ENCODE measurements around the gene ASIC3. TPM values are rescaled to one million over a fixed set of nuclear protein-coding genes. Genes with fewer than 3 reads are reported as not detected.

Gene ASIC3
- total RNA-seq, 6 experiments from 2014 or later = 0.53 to 1.2 (median 1.2) TPM

GRCh38 chr7:151095828-151096475 lies 47.6 kb downstream of the ASIC3 start:
- Histone ChIP-seq H3K27ac (no peak overlapping the region), H3K4me1 (peaks cover 0 to 6% (median 0%) of the 10 kb centered on the region in 4 donors), H3K9me3 (no peaks in the 10 kb centered on the region), H3K27me3 (no peaks in the 10 kb centered on the region), H3K4me3 (no peak overlapping the region), H3K36me3 (no peaks in the 10 kb centered on the region)
- DNase-seq = no peak
- WGBS (ENCODE audit: insufficient coverage, low coverage, low lambda C conversion rate, missing lambda C conversion rate) = 76% methylated on average over 5 of the region's 17 CpGs
- TF ChIP-seq POLR2A (IDR thresholded peaks at IDR 0.05) = no peak
- ATAC-seq = no peak
- intact Hi-C loops (cut with DNase I) = no loop called here

DNA sequence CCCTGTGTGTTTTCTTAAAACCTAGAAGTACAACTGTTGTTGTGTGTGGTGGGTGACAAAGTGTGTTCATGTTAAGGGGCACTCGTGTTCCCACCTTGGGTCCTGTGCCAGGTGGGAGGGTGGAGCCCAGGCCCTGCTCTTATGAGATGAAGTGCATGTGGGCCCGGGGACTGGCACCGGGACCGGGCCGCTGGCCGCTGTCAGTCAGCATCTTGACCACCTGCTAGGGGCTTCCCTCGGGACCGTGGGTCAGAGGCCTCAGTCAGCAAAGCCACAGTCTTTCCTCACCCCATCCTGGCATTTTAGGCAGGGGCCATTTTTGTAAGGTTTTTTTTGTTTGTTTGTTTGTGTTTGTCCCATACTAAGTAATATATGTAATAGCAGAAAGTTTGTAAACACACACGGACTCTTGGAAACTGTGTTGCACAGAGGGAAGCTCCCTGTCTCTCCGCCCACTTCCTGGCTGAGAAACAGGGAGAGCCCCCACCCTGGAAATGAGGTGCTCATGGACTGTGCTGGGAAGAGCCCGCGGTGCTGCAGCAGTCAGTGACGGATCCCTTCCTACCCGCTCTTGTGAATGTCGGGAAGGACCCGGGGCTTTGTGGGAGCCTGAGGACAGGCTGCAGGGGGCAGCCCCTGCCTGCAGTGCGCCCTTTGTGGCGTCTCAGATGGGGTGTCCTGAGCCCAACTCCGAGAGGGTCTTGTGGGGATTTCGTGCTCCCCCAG lies 51.3 kb downstream of the ASIC3 start:
- WGBS (ENCODE audit: insufficient coverage, low coverage, low lambda C conversion rate, missing lambda C conversion rate) = 40% methylated on average over 1 of the region's 20 CpGs
- H3K27ac ChIP-seq = no peak overlapping the region
- H3K9me3 ChIP-seq = no peaks in the 10 kb centered on the region
- no peaks in the 10 kb centered on the region for H3K36me3 ChIP-seq
- no peaks in the 10 kb centered on the region for H3K4me1 ChIP-seq
- DNase-seq = no peak
- H3K27me3 ChIP-seq = no peaks in the 10 kb centered on the region
- TF ChIP-seq, protein P1, sequence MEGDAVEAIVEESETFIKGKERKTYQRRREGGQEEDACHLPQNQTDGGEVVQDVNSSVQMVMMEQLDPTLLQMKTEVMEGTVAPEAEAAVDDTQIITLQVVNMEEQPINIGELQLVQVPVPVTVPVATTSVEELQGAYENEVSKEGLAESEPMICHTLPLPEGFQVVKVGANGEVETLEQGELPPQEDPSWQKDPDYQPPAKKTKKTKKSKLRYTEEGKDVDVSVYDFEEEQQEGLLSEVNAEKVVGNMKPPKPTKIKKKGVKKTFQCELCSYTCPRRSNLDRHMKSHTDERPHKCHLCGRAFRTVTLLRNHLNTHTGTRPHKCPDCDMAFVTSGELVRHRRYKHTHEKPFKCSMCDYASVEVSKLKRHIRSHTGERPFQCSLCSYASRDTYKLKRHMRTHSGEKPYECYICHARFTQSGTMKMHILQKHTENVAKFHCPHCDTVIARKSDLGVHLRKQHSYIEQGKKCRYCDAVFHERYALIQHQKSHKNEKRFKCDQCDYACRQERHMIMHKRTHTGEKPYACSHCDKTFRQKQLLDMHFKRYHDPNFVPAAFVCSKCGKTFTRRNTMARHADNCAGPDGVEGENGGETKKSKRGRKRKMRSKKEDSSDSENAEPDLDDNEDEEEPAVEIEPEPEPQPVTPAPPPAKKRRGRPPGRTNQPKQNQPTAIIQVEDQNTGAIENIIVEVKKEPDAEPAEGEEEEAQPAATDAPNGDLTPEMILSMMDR (IDR thresholded peaks at IDR 0.05) = no peak
- TF ChIP-seq POLR2A (IDR thresholded peaks at IDR 0.05) = no peak
- intact Hi-C loops (cut with DNase I) = no loop called here
- ATAC-seq = peak; percentile 8 to 49 (median 21)
- no peak overlapping the region for H3K4me3 ChIP-seq

DNA sequence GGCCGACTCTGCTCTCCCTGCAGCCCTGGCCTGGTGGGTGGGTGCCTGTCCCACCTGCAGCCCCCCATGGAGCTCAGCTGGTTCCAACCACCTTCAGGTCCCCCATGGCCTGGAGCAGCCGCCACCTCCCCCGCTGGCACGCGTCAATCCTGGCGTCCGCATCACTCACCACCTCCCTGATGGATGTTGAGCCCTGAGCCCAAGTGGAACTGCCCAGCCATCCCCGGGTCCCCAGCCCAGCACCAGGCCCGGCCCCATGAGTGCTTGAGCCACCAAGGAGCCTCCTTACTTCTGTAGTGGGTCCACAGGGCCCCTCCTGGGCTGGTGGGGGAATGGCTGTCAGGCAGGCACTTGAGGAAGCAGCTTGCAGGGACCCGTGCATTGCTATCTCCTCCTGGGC lies 52.6 kb downstream of the ASIC3 start:
- Histone ChIP-seq H3K4me1 (no peaks in the 10 kb centered on the region), H3K4me3 (no peak overlapping the region), H3K36me3 (no peaks in the 10 kb centered on the region), H3K9me3 (no peaks in the 10 kb centered on the region), H3K27me3 (no peaks in the 10 kb centered on the region), H3K27ac (no peak overlapping the region)
- WGBS (ENCODE audit: insufficient coverage, low coverage, low lambda C conversion rate, missing lambda C conversion rate) = no CpG with 5 or more reads among the region's 10 CpGs
- peak in 1 of 4 donors; percentile 17 for ATAC-seq
- DNase-seq = no peak
- intact Hi-C loops (cut with DNase I) = no loop called here
- TF ChIP-seq, protein P1 (IDR thresholded peaks at IDR 0.05) = no peak
- no peak for TF ChIP-seq POLR2A (IDR thresholded peaks at IDR 0.05)

DNA sequence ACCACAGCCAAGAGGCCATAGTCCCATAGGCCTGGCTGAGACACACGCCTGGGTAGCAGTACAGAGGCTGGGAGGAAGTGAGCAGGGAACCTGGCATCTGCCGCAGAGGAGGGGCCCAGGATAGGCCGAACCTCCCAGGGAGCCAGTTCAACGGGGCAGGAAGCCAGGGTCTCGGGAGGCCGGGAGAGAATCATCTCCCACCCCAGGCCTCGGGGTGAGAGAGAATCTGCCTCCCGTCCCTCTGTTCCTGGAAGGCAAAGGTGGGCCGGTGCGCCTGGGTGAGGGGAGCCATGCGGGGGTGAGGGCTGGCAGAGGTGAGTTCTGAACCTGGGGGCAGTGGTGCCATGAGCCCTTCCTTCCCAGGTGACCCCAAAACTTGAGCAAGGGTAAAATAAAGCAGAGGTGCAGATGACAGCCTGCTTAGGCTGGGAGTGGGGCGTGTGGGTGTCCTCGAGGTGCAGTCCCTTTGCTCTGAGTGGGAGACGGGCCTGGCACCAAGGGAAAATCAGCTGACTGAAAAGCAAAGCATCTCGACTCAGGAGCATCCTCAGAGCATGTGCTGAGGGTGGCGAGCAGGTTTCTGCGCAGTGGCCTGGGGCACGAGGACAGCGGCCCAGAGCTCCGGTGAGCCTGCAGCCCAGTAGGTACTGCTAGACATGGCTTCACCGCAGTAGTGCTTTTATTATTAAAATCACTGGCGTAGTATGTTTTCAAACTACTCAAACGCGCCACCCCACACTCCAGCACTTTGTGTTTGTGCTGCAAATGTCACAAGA lies 53.5 kb downstream of the ASIC3 start:
- intact Hi-C loops (cut with DNase I) = no loop called here
- no peaks in the 10 kb centered on the region for H3K36me3 ChIP-seq
- no peak overlapping the region for H3K4me3 ChIP-seq
- peak in 2 of 4 donors; percentile 12 to 27 for ATAC-seq
- 76% methylated on average over 11 of the region's 24 CpGs for WGBS (ENCODE audit: insufficient coverage, low coverage, low lambda C conversion rate, missing lambda C conversion rate)
- no peaks in the 10 kb centered on the region for H3K27me3 ChIP-seq
- no peaks in the 10 kb centered on the region for H3K4me1 ChIP-seq
- no peak overlapping the region for H3K27ac ChIP-seq
- no peak for TF ChIP-seq POLR2A (IDR thresholded peaks at IDR 0.05)
- TF ChIP-seq, protein P1 (IDR thresholded peaks at IDR 0.05) = no peak
- H3K9me3 ChIP-seq = no peaks in the 10 kb centered on the region
- DNase-seq = no peak

Other genes with a start within 250 kb of the ASIC3 start
- 1,000 to 10,000 TPM in 1 of 6 experiments, 100 to 1,000 TPM in 5; 711 to 1,315 (median 795) TPM for gene TMEM176B, start 248.2 kb upstream of the ASIC3 start, total RNA-seq
- 1,000 to 10,000 TPM in 1 of 6 experiments, 100 to 1,000 TPM in 5; 441 to 1,033 (median 702) TPM for gene TMEM176A, start 247.8 kb upstream of the ASIC3 start, total RNA-seq
- gene AOC1, start 196.0 kb upstream of the ASIC3 start, total RNA-seq = 10 to 100 TPM in 1 of 6 experiments, 1 to 10 TPM in 2, not detected in 3; 2.2 to 17.5 (median 9.4) TPM
- under 1 TPM in 5 of 6 experiments, not detected in 1; 0.11 to 0.69 (median 0.18) TPM for gene KCNH2, start 70.2 kb upstream of the ASIC3 start, total RNA-seq
- gene NOS3, start 57.5 kb upstream of the ASIC3 start, total RNA-seq = 1 to 10 TPM; 2.4 to 9.2 (median 5.0) TPM
- gene ATG9B, start 24.0 kb upstream of the ASIC3 start, total RNA-seq = under 1 TPM in 1 of 6 experiments, not detected in 5; 0.40 TPM
- gene ABCB8, start 20.1 kb upstream of the ASIC3 start, total RNA-seq = 10 to 100 TPM; 22.3 to 33.8 (median 26.8) TPM
- gene CDK5, start 9.4 kb downstream of the ASIC3 start, total RNA-seq = 1 to 10 TPM; 5.0 to 9.6 (median 6.1) TPM
- gene SLC4A2, start 11.1 kb downstream of the ASIC3 start, total RNA-seq = 100 to 1,000 TPM in 4 of 6 experiments, 10 to 100 TPM in 2; 74.0 to 140 (median 106) TPM
- 10 to 100 TPM; 33.4 to 48.8 (median 43.9) TPM for gene FASTK, start 32.3 kb downstream of the ASIC3 start, total RNA-seq
- 10 to 100 TPM; 27.7 to 63.1 (median 41.8) TPM for gene TMUB1, start 35.0 kb downstream of the ASIC3 start, total RNA-seq
- gene AGAP3, start 37.9 kb downstream of the ASIC3 start, total RNA-seq = 10 to 100 TPM; 36.3 to 44.3 (median 39.5) TPM
- not detected for gene GBX1, start 119.2 kb downstream of the ASIC3 start, total RNA-seq
- gene ASB10, start 138.7 kb downstream of the ASIC3 start, total RNA-seq = not detected
- gene H2BK1, start 162.0 kb downstream of the ASIC3 start, total RNA-seq = not detected
- gene ABCF2, start 178.7 kb downstream of the ASIC3 start, total RNA-seq = 10 to 100 TPM in 4 of 6 experiments, 1 to 10 TPM in 2; 7.3 to 22.3 (median 11.4) TPM
- 10 to 100 TPM; 11.9 to 20.7 (median 17.7) TPM for gene CHPF2, start 184.0 kb downstream of the ASIC3 start, total RNA-seq
- gene SMARCD3, start 200.2 kb downstream of the ASIC3 start, total RNA-seq = 1 to 10 TPM; 2.4 to 7.3 (median 2.7) TPM

Measured in right lobe of liver (tissue), 6 donors.